Stomach smooth muscle (tissue), 2 donors: ENCODE measurements around the gene PPP1R1A.
A peak's percentile ranks its signal among the peaks of the same experiment; 100 is the strongest.

ENCODE experiments used
- H3K27ac ChIP-seq: one replicate; pipeline ENCODE4 v1.7.0; 2013; ENCODE audit warnings: mild to moderate bottlenecking, low read length, inconsistent platforms
- H3K27me3 ChIP-seq, 2 donors: one replicate each; pipeline ENCODE4 v1.7.0; 2013; ENCODE audit warnings: low read length in 2 of 2; ENCODE audit not compliant: insufficient read depth in 2 of 2, control insufficient read depth in 1 of 2
- H3K36me3 ChIP-seq, 2 donors: one replicate each; pipeline ENCODE4 v1.7.0; 2013; ENCODE audit warnings: low read length in 2 of 2; ENCODE audit not compliant: control insufficient read depth in 2 of 2, insufficient read depth in 2 of 2
- H3K4me1 ChIP-seq: one replicate; pipeline ENCODE4 v1.7.0; 2013; ENCODE audit warnings: low read length; ENCODE audit not compliant: control insufficient read depth, insufficient read depth
- H3K4me3 ChIP-seq, 2 donors: one replicate each; pipeline ENCODE4 v1.7.0; 2013; ENCODE audit warnings: low read length in 2 of 2
- H3K9ac ChIP-seq, 2 donors: one replicate each; pipeline ENCODE4 v1.7.0; 2013; ENCODE audit warnings: low read length in 2 of 2, mild to moderate bottlenecking in 1 of 2
- H3K9me3 ChIP-seq, 2 donors: one replicate each; pipeline ENCODE4 v1.7.0; 2013; ENCODE audit warnings: low read length in 2 of 2; ENCODE audit not compliant: control insufficient read depth in 2 of 2
- donor health status: healthy.
- donor health status: Pancreatic carcinoma.

The PPP1R1A gene, protein sequence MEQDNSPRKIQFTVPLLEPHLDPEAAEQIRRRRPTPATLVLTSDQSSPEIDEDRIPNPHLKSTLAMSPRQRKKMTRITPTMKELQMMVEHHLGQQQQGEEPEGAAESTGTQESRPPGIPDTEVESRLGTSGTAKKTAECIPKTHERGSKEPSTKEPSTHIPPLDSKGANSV

DNA sequence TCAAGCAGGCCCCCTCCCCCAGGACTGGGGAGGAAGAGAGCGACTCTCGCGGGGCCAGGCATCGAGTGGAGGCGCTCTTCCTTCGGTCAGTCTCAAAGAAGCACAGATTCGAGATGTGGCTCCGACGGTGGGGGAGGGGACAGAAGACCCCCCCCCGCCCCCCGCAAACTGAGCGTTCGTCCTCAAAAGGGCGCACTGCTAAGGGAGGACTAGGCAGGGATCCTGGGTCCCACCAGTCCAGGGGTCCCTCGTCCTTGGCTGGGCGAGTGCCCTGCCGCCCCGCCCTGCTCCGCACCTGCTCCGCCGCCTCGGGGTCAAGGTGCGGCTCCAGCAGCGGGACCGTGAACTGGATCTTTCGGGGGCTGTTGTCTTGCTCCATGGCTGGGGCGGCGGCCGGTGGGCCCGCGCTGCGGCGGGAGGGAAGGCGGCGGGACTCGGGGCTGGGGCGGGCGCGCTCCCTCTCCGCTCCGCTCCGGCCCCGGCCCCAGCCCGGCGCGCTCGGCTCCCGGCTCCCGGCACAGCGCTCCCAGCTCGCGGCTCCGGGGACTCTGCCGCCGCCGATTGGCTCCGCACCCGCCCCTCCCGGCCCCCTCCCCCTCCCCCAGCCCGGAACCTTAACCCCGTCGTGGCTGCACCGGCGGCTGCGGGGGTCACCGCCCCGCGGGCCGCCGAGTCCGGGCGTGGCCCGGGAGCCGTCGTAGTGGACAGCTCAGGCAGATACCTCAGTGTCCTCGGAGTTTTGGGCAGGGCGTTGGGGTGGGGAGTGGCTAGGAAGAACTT is at the start of gene PPP1R1A:
TSS of gene PPP1R1A (minus strand) at position 550 of the 780 bp plus-strand sequence. CDS start at position 379, 171 bp downstream.
- peaks cover 0 to 2% of the 10 kb centered on the region in 2 donors for H3K36me3 ChIP-seq
- peak within 1 kb of the TSS; percentile 82 for H3K27ac ChIP-seq
- H3K9me3 ChIP-seq = no peaks in the 10 kb centered on the region
- peak within 1 kb of the TSS; percentile 68 to 73 for H3K9ac ChIP-seq
- H3K4me1 ChIP-seq = peaks cover 65% of the 10 kb centered on the region
- H3K4me3 ChIP-seq = peak within 1 kb of the TSS; percentile 82 to 89
- no peaks in the 10 kb centered on the region for H3K27me3 ChIP-seq

DNA sequence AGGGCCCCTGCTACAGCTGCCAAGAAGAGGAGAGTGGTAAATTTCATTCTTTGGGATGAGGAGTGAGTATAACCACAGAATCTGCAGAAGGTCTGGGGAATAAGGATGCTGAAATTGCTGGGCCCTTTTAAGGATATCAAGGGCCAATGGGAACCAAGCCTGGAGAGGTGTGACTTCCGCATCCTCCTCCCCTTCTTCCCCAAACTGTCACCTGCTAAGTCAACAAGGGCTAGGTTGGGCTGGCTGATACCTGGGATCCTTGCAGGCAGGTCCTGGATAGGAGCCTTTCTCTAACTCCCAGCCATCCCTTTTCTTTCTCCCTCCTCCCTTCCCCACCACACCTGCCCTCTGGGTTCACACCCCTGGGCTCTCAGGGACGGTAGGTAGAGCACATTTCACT is 46.3 kb upstream of the PPP1R1A start, which contains the start of gene LACRT:
TSS of gene LACRT (minus strand) at position 101 of the 400 bp plus-strand sequence. CDS start at position 47, 54 bp downstream.
- Histone ChIP-seq H3K4me1 (no peaks in the 10 kb centered on the region), H3K4me3 (no peak within 1 kb of the TSS), H3K27ac (no peak within 1 kb of the TSS), H3K27me3 (peaks cover 0 to 6% of the 10 kb centered on the region in 2 donors), H3K9me3 (no peaks in the 10 kb centered on the region), H3K9ac (no peak within 1 kb of the TSS), H3K36me3 (no peaks in the 10 kb centered on the region)

DNA sequence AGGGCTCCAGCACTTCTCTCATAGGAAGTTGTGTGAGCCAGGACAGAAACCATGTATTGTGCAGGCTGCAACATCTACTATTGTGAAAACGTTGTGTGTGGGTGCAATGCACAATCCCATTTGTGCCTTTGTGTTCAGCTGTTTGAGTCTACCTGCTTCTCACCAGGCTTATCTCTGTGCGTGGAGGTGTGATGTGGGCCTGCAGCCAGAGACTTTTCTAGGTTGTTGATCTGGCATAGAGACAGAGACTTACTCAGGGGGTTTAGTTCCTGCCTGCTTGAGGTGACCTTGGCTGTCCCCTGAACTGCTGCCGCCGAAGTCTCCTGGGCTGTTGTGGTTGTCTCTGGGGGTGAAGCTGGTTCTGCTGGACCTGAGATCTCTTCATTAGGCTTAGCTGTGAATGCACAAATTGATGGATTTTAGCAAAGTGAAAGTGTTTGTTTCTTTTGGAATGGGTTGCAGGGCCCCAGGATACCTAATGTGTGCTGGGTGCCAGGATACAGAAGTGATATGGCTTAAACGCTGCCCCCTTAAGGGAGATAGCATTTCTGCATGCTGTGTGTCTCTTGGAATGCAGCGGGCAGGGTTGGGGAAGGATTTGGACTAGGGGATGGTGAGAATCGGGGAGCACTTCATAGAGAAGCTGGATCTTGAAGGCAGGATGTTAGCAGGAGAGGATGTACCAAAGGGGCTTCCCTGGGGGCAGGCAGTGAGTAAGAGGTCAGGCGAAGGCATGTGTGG is 43.7 kb upstream of the PPP1R1A start:
- H3K36me3 ChIP-seq = no peaks in the 10 kb centered on the region
- H3K27me3 ChIP-seq = peaks cover 0 to 6% of the 10 kb centered on the region in 2 donors
- H3K9me3 ChIP-seq = no peaks in the 10 kb centered on the region
- H3K4me3 ChIP-seq = no peak overlapping the region
- H3K9ac ChIP-seq = no peak overlapping the region
- H3K27ac ChIP-seq = no peak overlapping the region
- H3K4me1 ChIP-seq = no peaks in the 10 kb centered on the region

DNA sequence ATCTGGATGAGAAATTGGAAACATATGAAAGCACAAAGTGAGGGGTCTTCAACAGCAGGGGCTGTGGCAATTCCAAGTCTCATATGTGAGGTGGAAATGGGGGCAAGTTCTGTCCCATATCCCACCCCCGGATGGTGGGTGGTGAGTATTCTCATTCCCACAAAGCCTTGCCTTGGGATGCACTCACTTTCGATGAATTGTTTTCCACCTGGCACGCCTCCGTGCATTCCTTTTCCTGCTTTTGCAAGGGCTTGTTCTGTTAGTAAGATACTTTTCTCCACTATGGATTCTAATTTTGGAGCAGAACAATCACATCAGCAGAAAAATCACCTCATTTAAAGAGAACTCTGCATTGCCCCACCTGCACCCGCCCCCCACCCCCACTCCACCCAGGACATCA is 43.1 kb upstream of the PPP1R1A start:
- Histone ChIP-seq H3K36me3 (no peaks in the 10 kb centered on the region), H3K27me3 (peaks cover 0 to 6% of the 10 kb centered on the region in 2 donors), H3K4me3 (no peak overlapping the region), H3K9ac (no peak overlapping the region), H3K9me3 (no peaks in the 10 kb centered on the region), H3K4me1 (no peaks in the 10 kb centered on the region), H3K27ac (no peak overlapping the region)

DNA sequence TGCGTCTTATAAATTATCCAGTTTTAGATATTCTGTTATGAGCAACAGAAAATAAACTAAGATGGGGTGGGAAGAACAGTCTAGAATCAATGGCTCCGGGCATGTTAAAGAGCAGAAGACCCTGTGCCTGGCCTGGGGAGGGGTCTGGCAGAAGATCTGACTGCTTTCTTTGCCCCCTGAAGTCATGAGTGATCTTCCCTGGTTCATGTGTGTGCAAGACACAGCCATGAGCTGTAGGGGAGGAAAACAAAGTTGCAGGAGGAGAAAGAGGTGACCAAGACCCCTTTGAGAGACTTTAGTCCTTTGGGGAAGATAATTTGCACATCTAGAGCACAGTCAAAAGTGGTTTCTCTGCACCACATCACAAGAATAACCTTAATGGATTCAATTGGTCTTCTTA is 41.5 kb upstream of the PPP1R1A start:
- no peaks in the 10 kb centered on the region for H3K36me3 ChIP-seq
- H3K27ac ChIP-seq = no peak overlapping the region
- no peak overlapping the region for H3K9ac ChIP-seq
- no peaks in the 10 kb centered on the region for H3K9me3 ChIP-seq
- no peak overlapping the region for H3K4me3 ChIP-seq
- peaks cover 0 to 11% of the 10 kb centered on the region in 2 donors for H3K27me3 ChIP-seq
- no peaks in the 10 kb centered on the region for H3K4me1 ChIP-seq

DNA sequence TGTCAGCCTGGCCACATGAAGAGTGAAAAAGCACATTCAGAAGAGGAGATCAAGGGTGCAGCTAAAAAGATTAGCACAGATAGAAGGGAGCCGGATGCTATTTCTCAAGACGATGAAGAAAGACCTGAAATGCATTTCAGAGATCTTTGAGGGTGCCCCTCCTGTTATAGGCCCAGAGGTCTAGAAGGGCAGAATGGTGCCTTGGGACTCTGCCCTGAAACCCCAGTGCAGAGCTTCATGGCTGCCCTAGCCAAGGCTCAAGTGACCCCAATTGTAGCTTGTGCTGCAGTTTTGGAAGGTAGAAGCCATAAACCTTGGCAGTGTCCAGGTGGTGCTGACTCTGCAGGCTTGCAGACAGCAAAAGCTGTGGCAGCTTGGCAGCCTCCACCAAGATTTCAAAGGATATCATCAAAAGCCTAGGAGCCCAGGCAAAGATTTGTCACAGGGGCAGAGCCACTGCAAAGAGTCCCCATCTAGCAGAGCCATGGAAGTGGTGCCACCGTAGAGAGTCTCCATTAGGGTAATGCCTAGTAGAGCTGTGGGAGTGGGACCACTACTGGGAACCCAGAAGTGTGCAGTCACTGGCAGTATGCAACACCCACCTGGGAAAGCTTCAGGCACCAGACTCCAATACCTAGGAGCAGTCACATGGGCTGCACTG is 39.9 kb upstream of the PPP1R1A start:
- no peaks in the 10 kb centered on the region for H3K36me3 ChIP-seq

DNA sequence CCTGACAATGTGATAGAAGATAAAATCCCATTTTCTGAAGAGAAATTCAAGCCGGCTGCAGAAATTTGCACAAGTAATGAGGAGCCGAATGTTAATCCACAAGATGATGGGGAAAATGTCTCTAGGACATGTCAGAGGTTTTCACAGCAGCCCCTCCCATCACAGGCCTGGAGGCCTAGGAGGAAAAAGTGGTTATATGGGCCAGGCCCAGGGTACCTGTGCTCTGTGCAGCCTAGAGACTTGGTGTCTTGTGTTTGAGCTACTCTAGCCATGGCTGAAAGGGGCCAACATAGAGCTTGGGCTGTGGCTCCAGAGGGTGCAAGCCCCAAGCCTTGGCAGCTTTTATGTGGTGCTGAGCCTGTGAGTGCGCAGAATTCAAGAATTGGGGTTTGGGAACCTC is 38.8 kb upstream of the PPP1R1A start:
- Histone ChIP-seq H3K27ac (no peak overlapping the region), H3K36me3 (no peaks in the 10 kb centered on the region), H3K27me3 (peaks cover 0 to 5% of the 10 kb centered on the region in 2 donors), H3K4me3 (no peak overlapping the region), H3K4me1 (no peaks in the 10 kb centered on the region), H3K9me3 (no peaks in the 10 kb centered on the region), H3K9ac (no peak overlapping the region)

More for the DNA sequence above, 39.9 kb upstream of the PPP1R1A start:
- Histone ChIP-seq H3K27me3 (peaks cover 0 to 10% of the 10 kb centered on the region in 2 donors), H3K4me3 (no peak overlapping the region), H3K9me3 (no peaks in the 10 kb centered on the region), H3K4me1 (no peaks in the 10 kb centered on the region), H3K9ac (no peak overlapping the region), H3K27ac (no peak overlapping the region)

DNA sequence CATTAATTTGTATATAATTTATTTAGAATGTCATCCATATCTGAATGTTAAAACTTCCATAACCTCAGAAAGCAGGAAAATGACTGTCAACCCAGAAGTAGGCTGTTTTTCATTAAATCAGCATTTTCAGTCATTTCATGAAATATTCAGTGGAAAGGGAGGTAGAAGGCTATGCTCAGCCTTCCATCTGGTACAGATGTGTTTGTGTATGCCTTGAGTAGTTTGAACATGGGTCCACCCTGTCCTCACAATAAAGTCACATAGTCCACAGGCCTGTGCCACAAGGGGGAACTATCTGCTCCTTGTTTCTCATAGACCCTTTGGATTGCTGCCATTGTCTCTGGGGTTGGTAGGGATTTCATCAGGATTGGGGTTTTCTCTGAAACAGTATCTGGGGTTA is 37.1 kb upstream of the PPP1R1A start:
- no peaks in the 10 kb centered on the region for H3K9me3 ChIP-seq
- H3K4me1 ChIP-seq = no peaks in the 10 kb centered on the region
- no peaks in the 10 kb centered on the region for H3K36me3 ChIP-seq
- H3K27ac ChIP-seq = no peak overlapping the region
- H3K9ac ChIP-seq = no peak overlapping the region
- peaks cover 0 to 5% of the 10 kb centered on the region in 2 donors for H3K27me3 ChIP-seq
- no peak overlapping the region for H3K4me3 ChIP-seq

DNA sequence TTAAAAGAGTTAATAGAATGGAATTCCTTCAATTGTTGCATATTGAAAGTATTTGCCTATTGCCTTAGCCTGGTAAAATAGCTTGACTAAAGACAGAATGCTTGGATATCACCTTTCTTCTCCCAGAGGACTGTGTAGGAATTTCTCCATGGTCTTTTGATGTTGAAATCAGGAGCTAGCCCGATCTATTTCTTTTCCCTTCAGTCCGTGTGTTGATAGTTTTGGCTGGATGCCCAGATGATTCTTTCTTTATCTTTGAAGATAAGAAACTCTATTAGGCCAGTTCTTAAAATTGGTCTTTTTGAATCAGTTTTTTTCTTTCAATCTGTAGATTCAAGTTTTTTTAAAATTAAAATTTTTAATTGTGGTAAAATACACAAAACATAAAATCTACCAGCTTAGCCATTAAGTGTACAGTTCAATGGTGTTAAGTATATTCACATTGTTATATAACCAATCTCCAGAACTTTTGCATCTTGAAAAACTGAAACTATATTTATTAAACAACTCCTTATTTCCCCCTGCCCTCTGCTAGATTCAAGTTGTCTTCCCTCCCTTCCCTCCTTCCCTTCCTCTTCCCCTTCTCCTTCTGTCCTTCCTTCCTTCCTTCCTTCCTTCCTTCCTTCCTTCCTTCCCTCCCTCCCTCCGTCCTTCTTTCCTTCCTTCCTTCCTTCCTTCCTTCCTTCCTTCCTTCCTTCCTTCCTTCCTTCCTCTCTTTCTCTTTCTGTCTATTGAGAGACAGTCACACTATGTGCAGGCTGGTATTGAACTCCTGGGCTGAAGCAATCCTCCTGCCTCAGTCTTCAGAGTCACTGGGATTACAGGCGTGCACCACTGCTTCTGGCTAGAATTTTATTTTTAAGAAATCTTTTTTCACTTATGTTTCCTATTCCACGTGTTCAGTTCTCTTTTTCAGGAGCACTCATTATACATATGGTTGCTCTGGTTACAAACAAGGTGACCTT is 36.1 kb upstream of the PPP1R1A start:
- H3K4me3 ChIP-seq = no peak overlapping the region
- H3K27ac ChIP-seq = no peak overlapping the region
- peaks cover 0 to 5% of the 10 kb centered on the region in 2 donors for H3K27me3 ChIP-seq
- no peaks in the 10 kb centered on the region for H3K36me3 ChIP-seq
- H3K4me1 ChIP-seq = no peaks in the 10 kb centered on the region
- H3K9ac ChIP-seq = no peak overlapping the region
- no peaks in the 10 kb centered on the region for H3K9me3 ChIP-seq
